CD4-positive, alpha-beta T cell treated with Interferon alpha-2 for 1 hour (primary cell): ENCODE results near the gene ACSL3.

Source experiments
- DNase-seq, 2 donors: peaks; one replicate each; pipeline ENCODE4 v3.0.0-alpha.2; 2020 to 2022

ACSL3 gene

DNA sequence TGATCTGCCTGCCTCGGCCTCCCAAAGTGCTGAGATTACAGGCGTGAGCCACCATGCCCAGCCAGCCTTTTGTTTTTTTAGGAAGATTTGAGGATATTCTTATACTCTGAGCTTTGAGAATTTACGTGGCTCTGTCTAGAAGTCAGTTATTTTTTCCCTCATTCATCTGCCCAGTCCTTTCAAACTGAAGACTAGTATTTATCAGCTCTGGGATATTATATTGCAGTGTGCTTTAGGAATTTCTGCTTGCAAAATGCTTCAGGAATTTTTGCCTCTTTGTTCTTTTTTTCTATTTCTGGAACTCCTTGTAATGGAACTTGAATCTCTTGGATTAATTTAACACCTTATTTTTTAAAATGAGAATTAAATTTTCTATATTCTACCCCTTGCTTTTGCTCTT, 22.6 kb downstream of the ACSL3 start:
- no peak for DNase-seq

DNA sequence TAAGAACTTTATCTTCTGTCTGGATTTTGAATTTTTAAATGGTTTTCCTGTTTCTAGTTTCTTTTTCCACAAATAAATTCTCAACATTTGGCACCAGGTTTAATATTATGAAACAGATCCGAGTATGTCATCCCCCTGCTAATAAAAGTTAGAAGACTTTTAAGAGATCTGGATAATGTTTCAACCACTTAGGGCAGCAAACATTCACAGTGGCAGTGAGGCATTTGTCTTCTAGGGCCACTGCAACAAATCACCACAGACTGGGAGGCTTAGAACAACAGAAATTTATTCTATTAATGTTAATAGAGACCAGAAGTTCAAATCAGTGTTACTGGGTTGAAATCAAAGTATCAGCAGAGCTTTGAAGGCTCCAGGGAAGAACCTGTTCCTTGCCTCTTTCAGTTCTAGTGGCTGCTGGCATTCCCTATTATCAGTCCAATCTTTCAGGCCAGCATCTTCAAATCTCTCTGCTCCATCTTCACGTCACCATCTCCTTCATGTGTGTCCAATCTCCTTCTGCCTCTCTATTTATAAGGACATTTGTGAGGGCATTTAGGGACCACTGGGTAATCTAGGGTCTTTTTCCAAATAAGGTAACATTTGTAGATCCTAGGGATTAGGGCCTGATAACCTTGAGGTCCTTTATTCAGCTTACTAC, 23.4 kb downstream of the ACSL3 start:
- DNase-seq = no peak

DNA sequence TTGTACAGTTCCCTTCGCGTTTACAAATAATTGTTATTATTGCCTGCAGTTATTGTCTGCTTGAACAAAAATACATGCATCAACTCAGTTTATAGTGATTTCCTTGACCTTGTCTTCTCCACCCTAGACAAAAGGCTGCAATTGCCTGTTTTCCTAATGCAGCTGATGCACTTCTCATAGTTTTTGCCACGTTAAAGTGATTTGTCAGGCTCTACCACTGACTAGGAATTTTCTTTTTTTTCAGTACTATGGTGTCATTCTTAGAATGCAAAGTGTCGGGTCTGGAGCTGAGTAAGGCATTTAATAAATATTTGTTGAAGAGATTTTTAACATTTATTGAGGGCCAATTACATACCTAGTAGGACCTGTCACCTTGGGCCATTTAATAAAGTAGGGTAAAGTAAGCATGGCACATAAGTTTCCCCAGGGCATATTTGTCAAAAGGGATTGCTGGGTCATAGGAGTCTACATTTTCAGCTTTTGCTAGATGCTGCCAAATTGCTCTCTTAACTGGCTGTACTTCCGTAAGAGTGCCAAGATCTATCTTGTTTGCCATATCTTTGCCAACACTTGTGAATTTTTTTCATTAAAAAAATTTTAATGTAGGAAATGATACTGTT, 24.1 kb downstream of the ACSL3 start:
- no peak for DNase-seq

DNA sequence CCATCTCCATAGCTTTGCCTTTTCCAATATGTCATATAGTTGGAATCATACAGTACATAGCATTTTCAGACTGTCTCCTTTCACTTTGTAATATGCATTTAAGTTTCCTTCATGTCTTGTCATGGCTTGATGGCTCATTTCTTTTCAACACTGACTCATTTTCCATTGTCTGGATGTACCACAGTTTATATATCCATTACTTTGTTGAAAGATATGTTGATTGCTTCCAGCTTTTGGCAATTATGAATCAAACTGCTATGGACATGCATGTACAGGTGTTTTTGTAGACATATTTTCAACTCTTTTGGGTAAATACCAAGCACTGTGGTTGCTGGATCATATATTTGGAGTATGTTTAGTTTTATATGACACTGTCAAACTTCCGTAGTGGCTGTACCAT, 26.3 kb downstream of the ACSL3 start:
- DNase-seq = no peak

DNA sequence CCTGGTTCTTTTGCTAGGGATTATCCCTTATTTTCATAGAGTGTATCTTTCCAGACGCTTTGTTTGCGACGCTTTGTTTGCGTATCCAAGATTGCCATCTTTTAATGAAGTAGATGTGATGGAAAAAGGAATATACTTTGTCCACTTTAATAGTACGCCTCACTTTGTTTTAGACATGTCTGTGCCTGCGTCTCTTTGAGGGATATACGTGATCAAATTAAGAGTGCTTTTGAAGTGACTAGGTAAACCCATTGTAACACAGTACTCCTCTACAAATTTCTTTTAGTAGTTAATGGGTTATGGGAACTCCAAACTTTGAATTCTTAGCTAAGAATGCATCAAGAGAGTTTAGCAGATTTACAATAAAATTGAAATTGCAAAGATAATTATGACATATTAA, 27.9 kb downstream of the ACSL3 start:
- DNase-seq = no peak

DNA sequence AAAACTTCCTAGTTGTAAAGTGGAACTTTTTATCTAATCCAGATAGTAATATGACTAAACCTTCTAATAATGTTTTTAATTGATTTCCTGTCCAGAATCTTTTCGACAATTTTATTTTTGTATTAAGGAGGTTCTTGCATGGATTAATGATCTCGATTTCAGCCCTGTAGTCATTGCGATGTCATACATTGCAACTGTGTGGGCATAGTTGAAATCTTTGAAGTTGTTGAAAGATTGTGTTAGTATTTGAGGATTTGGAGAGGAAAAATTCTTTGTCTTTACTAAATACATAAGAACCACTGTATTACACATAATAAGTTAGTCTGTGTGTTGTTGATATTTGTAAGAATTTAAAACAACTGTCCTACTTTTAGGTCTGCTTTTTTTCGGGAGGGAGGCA, 31.1 kb downstream of the ACSL3 start:
- DNase-seq = no peak

DNA sequence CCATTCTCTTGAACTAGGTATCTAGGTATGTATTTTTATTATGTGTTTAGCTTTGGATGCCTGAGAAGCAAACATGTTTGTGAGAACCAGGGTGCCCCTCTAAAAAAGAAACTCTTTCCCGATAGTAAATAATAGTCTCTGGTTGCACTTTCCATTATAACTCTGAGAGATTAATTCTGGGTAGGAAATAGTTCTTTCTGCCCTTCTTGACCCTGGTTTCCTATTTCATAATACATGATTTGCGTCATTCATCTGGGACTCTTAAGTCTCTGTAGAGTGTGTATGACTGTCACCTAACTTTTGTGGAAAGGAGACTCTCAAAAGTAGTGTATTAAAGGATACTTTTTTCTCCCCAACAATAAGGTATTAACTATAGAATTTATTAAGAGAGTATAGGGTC, 31.5 kb downstream of the ACSL3 start:
- no peak for DNase-seq

DNA sequence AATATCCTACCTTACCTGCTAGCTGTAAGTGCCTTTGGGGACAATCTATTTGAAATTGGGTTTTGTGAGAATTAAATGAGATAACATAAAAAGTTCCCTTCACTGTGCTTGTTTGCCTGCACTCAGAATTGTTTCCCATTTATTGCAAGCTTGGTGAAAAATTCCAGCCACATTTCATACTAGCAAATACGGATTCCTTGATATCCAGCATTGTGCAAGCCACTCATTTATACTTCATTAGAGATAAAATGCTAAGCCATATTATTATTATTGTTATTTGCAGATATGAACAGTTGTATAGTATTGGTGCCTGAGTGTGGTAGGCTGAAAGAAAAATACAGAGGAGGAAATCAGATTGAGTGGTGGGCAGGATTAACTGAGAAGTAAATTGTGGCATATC, 31.9 kb downstream of the ACSL3 start:
- DNase-seq = no peak

DNA sequence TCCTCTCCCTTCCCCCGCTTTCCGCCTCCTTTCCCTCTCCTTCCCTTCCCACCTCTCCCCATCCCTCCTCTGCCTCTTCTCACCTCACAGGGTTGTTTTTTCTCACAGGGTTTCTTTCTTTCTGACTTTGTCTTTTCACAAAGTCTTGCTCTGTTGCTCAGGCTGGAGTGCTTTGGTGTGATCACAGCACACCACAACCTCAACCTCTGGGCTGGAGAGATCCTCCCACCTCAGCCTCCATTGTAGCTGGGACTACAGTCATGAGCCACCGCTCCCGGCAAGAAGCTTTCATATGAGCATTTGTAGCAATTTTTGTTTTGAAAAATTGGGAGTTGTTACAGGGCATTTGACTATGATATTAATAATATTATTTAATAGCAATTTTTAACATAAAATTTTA, 32.9 kb downstream of the ACSL3 start:
- no peak for DNase-seq

DNA sequence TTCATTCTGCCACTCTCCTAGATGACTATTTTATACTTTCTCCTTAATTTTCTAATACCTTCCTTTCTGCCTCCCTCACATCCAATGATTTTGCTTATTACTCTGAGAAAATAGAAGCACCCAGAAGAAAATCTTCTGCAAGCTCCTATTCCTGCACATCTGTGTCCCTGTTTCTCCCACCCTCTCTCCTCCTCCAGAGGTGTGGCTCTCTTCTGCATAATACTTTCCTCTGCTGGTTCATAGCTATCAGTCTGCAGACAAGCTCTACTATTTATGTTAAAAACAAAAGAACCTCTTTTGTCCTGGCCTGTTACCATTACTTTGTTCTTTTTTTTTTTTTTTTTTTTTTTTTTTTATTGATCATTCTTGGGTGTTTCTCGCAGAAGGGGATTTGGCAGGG, 34.3 kb downstream of the ACSL3 start:
- no peak for DNase-seq

DNA sequence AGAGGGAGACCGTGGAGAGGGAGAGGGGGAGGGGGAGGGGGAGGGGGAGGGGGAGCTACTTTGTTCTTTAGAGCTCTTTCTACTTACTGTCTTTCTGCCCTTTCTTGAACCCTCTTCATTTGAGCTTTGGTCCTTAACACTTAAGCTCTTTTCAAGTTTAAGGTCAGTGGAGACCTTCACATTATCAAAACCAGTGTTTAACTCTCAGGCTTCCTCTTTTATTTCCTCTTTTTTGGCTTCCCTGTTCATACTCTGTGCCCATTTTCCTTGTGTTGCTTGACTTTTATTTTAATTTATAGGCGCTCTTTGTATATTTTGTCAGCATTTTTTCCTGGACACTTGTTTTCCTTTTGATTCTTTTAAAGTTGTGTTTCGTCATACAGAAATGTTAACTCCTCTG, 37.1 kb downstream of the ACSL3 start:
- DNase-seq = no peak

DNA sequence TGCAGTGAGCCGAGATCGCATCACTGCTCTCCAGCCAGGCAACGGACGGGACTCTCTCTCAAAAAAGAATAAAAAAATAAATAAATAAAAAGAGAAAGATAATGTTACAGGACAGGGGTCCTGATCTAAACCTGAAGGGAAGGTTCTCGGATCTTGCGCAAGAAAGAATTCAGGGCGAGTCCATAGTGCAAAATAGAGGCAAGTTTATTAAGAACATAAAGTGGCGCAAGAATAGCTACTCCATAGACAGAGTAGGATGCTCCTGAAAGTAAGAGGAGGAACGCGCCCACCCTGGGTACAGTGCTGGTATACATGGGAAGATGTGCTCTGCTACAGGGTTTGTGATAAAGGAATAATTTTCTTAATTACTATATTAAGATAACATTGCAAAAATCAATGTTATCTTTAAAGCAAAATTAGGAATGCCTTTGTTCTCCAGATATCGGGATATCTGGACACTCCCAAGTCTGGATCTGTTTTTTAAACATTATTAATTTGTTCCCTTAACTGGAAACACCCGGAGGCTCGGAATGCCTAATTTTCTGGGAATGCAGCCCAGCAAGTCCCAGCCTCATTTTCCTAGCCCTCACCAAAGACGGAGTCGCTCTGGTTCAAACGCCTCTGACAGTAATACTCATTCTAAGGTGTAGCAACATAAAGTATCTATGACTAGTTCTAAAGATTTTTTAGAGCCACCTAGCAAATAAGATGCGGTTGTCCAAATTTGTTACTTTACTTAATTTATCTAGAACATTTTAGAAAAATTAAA, 38.8 kb downstream of the ACSL3 start:
- DNase-seq = no peak

DNA sequence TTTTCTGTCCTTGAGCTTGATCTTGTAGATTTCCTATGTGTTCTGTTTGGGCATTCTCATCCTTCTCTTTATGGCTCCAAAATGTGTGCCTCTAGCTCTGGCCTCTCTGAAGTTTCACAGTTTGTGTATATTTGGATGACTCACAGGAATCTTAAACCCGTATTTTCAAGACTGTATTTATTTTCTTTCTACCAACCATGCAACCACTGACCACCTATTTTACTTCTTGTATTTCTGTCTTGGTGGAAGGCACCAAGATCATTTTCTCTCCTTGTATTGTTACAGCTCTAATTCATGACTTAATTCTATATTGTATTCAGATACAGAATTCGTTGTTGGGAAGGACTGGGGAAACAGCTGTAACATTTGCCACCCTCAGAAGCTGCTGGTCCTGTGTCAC, 39.5 kb downstream of the ACSL3 start:
- DNase-seq = no peak

DNA sequence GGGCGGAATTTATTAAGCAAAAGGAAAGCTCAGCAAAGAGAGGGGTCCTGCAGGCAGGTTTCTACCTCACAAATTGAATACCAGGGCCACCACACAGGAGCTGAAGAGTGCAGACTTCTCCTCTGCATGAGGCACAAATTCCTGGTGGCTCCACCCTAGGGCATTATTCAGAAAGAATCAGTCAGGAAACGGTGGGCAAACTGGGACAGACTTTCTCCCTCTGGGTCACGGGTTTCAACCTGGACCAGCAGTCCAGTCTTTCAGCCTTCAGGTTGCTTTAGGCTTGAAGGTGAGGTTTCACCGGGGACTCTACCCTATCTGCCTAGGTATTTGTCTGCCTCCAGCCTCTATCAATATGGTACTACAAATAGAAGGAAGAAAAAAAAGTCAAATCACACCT, 41.8 kb downstream of the ACSL3 start:
- no peak for DNase-seq

DNA sequence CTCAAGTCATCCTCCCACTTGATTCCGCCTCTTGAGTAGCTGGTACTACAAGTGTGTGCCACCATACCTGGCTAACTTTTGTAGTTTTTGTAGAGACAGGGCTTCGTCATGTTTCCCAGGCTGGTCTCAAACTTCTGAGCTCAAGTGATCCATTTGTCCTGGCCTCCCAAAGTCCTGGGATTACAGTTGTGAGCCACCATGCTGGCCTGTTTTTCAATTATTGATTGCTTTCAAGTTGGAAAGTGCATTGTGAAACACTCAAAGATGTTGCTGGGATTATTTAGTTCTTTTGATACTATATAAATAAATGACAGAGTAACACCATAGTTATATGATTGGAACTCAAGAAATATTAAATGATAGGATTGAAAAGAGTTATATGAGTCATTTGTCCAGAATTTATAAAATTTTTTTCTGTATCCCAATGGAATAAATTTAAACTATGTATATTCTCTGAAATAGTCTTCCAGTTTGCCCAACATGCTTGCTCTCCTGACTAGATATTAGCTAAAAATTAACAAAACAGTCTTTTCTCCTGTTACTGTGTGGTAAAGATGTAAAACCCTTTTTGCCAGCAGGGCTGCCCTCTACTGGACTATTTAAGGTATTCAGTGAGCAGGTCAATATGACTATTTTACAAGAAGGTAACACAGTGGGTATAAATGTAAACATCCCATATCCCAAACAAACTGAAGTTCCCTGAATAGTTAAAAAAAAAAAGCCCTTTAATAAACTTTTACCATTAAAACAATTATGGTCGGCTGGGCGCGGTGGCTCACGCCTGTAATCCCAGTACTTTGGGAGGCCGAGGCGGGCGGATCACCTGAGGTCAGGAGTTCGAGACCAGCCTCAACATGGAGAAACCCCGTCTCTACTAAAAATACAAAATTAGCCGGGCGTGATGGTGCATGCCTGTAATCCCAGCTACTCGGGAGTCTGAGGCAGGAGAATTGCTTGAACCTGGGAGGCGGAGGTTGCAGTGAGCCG, 42.7 kb downstream of the ACSL3 start:
- peak; percentile 42 to 55 for DNase-seq

DNA sequence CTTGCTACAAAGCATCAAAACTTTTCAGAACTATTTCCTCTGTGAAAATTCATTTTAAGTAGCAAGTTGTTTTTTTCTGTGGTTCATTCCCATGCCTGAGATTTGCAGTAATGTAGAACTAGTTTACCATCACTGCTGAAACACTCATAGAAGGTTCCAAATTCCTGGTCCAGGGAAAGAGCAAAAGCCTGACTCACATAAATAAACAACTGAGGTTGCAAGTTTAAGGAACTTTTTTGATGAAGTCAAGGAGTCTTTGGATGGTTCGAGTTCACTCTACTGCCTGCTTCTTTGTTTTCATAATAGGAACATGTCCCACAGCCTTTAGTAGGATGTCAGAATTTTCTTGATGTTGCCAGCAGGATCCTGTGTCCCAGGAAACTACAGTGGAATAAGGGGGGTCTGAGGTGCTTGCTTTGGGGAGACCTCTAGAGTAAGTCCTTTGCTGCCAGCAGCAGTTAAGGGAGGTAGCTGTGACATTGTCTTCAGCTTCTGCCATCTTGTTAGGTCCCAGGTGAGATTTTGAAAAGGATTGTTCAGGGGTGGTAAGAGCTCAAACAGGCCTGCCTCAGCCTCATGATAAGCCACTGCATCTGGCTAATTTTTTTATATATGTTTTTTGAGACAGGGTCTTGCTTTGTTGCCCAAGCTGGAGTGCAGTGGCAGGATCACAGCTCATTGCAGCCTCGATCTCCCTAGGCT, 43.9 kb downstream of the ACSL3 start:
- DNase-seq = no peak

DNA sequence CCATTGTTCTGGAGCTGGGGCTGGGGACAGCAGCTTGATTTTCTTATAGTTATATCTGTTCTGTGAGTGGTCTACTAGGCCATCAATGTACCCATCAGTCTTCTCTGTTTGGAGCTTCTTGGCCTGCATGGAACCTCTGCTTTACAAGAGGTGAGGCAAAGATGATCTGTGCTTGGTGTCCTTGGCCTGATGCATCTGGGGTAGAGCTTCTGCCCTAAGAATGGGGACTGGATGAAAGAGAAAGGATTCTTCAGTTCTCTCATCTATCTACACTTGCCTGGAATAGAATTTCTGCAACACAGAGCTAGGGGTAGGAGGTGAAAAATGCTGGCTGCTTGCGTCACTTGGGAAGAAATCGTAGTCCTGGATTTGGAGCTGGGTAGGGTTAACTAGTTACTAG, 46.2 kb downstream of the ACSL3 start:
- DNase-seq = no peak

DNA sequence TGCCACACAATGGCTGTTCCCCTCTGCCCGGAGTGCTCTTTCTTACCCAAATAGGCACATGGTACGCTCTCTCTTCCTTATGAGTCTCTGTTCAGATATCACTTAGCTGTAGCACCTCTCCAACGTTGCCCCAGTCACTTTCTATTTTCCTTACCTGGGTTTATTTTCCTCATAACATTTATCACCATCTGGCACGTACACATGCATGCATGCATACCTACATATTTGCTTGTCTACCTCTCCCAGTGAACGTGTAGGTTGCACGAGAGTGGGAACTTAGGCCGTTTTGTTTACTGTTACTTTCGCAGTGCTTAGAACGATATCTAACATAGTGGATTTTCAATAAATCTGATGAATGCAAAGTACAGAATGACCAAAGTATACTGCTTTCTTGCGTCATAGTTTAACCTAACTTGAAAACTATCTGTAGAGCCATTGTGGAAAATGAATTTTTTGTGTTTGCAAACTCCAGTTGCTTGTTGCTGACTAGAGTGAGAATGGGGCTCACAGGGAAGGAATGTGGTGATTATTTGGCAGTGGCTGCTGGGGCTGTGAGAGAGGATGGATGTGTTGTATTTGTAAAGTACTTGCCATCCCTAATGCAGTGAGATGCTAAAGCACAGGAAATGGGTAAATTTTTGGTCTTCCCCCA, 47.1 kb downstream of the ACSL3 start:
- no peak for DNase-seq

DNA sequence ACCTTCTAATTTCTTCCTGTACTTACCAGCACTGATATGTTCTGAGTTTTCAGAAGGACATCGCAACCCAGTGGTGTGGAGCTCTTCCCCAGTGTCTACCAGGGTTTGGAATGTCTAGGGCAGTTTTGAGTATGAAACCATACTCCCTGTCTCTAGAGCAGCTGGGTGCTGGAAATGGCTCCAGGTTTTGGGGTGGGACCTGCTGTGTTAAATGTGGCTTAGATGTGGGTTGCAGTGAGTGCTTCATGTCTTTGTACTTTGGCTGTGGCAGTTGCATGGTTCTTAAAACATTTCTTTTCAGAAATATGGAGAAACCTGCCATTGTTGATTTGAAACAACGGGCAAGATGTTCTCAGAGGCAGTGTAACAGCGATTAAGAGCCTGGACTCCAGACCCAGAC, 48.5 kb downstream of the ACSL3 start:
- no peak for DNase-seq

DNA sequence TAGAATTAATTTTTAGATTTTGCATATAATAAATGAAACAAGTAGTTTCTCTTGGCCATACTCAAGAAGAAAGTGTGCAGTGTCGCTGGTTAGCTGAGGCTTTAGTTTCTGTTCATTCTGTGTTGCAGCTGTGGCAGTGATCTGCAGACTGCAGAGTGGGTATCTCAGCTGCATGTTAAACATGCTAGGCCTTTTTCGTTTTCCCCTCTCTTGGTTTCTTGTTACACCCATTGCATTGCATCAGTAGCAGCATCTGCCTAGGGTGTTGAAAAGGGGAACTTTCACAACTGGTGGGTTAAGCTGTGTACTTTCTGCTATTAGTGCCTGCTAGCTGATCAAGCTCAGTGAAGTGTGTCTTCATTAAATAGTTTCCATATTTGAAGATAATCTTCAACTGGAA, 51.3 kb downstream of the ACSL3 start:
- peak; percentile 12 to 68 for DNase-seq

DNA sequence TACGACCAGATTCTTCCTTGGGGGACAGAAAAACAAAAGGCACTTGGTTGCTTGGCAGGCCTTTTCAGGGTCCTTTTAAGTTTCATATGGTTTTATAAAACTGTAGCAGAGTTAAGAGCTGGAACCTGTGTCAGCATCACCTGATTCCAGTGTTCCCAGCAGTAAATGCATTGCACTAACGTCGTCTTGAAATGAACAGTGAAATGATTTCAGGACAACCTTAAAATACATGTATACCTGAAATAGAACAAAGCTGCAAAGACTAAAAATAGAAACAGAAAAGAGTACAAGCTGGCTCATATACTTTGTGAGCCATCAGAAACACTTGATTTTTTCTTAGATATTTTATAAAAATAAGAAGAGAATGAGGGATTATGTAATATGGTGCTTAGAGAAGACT, 51.9 kb downstream of the ACSL3 start:
- DNase-seq = no peak
